HG02852 (cell line): ENCODE data around the gene PSAP.

Experiments
- ATAC-seq: cut with Tn5 transposase; IDR thresholded peaks from one replicate; pipeline ENCODE4 v1.9.1; 2021; ENCODE audit warnings: mild to moderate bottlenecking, moderate library complexity; ENCODE audit not compliant: unreplicated experiment

Gene PSAP

DNA sequence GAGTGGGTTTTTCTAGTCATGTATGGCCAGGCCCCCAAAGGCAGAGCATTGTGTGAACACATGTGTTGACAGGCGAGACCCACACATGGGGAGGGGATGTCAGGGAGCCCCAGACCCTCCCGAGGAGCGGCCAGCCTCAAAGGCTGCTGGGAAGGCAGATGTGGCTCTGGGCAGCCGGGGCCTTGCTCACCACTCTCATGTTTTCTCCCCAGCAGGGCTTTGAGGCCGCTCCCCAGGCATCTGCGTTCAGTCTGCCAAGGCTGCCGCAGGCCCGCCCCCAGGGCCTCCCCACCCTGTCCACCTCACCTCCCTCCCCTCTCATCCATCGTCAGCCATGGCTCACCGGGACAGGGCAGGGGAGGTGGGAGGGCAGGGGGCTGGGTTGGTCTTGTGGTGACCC is 61.2 kb downstream of the PSAP start:
- no peak for ATAC-seq

GRCh38 chr10:71788954-71789353 is 62.1 kb downstream of the PSAP start:
- ATAC-seq = no peak

GRCh38 chr10:71784679-71785272 is 66.3 kb downstream of the PSAP start:
- ATAC-seq = no peak

- no peak for ATAC-seq
Observed at GRCh38 chr10:71783917-71784678, 67.0 kb downstream of the PSAP start.

DNA sequence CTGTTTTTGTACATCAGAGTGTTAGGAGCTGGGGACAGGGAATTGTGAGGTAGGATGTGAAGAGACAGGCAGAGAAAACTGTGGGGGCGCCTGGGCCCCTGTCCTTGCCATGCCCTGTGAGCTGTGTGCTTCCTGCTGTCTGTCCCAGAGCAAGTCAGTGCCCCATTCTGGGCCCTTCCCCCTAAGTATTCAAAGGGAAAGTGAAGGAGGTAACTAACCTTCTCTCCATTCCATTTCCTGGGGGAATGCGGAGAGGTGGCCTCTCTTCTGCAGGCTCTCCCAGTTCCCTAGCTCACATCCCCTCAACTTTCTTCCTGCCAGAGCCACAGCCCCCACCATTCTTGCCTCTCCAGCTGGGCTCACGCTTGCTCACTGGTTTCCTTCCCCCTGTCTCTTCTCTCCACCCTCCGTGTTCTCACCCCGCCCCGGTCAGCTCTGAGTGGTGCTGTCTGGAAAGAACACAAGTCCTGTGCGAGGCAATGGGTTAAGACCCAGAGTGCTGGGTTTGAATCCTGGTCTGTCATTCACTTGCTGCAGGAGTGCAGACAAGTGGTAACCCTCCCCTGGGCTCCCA is 68.0 kb downstream of the PSAP start:
- no peak for ATAC-seq

GRCh38 chr10:71782221-71782916 is 68.7 kb downstream of the PSAP start:
- ATAC-seq = no peak

DNA sequence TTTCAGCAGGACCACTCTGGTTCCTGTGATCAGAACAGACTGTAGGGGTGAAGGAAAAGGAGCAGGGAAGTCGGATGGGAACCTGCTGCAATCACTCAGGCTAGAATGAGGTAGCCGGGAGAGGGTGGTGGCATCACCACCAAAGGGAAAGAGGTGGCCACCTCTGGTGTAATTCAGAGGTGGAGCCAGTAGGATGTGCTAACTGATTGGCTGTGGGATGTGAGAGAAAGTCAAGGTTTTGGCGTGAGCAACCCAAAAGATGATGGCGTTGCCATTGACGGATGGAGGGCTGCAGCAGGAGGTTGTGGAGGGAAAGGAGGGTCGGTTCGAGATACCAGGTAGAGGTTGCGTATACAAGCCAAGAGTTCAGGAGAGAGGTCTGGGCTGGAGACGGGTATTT is 70.3 kb downstream of the PSAP start:
- ATAC-seq = no peak

DNA sequence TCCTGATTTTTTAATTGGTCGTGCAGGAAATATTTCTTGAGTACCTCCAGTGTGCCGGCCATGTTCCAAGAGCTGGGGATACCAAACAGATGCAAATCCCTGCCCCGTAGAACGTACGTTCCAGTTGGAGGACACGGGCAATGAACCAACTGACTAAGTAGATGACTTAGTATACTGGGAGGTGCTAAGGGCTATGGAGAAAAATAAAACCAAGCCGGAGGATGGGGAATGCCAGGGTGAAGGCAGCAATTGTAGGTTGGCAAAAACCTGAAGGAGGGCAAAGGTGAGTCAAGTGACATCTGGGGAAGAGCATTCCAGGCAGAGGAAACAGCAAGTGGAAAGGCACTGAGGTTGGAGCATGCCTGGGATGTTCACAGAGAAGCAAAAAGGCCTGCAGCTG is 70.9 kb downstream of the PSAP start:
- no peak for ATAC-seq

- no peak for ATAC-seq
Observed at GRCh38 chr10:71779641-71780040, 71.4 kb downstream of the PSAP start.

DNA sequence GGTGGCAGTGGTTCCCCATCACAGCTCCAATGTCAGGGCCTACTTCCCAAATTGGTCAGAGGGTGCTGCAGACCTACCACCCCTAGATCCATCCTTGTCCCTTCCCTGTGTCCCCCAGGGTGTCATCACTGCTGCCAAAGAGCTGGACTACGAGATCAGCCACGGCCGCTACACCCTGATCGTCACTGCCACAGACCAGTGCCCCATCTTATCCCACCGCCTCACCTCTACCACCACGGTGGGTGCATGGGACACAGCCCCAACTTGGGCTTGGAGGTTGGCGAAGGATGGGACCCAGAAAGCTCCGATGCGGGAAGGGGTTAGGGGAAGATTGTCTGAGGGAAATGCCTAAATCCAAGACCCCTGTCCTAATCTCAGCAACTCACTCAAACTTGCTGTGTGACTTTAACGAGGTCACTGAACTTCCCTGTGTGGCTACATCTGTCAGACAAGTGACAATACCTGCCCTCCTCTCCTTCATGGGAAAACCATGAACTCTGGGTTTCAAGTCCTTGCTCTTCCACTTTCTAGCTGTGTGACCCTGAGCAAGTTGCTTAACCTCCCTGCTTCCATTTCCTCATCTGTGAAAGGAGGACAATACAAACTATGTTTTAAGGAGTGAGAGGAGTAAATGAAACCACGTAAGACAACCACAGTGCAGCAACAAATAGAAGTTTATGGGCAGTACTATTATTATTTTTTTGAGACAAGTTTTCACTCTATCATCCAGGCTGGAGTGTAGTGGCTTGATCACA is 72.8 kb downstream of the PSAP start:
- ATAC-seq = no peak

- no peak for ATAC-seq
Observed at GRCh38 chr10:71777213-71777985, 73.7 kb downstream of the PSAP start.

GRCh38 chr10:71776481-71776925 is 74.5 kb downstream of the PSAP start:
- no peak for ATAC-seq

- no peak for ATAC-seq
Observed at GRCh38 chr10:71774916-71775702, 75.9 kb downstream of the PSAP start.

DNA sequence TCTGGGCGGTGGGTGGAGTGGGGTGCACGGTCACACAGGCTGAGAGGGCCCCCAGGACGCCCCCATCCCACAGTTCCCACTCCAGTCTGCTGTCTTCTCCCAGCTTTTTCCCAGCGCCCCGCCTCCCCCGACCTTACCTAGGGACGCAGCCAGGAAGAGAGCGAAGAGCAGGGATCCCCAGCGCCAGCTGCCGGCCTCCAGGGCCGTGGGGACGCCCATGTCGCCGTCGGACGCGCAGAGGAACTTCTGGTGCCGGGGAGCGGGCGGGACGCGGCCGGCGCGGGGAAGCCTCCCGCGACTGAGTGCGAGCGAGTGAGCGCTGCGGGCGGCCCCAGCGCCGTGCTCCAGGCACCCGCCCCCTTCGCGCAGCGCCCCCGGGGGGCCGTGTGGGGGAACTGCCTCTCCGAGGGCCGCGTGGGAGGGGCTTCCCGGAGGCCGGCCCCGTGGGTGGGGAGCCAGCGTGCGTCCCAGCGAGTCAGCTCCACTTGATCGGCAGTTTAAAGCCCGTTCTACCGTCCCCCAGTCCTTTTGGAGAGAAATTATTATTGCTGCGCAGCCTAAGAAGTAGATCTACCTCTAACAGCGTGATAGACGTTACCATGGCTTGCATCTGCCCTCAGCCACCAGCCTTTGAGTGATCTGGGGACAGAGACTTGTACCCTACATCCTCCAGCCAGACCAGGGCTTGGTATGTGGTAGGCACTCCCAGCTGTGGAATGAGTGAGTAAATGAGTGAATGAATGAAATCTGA is 77.7 kb downstream of the PSAP start, which contains the start of gene VSIR:
VSIR (minus strand) TSS at position 300 of the 751 bp plus-strand sequence; CDS start at position 219, 81 bp downstream.
- peak; percentile 44 for ATAC-seq

GRCh38 chr10:71772832-71773220 is 78.2 kb downstream of the PSAP start:
- ATAC-seq = no peak

DNA sequence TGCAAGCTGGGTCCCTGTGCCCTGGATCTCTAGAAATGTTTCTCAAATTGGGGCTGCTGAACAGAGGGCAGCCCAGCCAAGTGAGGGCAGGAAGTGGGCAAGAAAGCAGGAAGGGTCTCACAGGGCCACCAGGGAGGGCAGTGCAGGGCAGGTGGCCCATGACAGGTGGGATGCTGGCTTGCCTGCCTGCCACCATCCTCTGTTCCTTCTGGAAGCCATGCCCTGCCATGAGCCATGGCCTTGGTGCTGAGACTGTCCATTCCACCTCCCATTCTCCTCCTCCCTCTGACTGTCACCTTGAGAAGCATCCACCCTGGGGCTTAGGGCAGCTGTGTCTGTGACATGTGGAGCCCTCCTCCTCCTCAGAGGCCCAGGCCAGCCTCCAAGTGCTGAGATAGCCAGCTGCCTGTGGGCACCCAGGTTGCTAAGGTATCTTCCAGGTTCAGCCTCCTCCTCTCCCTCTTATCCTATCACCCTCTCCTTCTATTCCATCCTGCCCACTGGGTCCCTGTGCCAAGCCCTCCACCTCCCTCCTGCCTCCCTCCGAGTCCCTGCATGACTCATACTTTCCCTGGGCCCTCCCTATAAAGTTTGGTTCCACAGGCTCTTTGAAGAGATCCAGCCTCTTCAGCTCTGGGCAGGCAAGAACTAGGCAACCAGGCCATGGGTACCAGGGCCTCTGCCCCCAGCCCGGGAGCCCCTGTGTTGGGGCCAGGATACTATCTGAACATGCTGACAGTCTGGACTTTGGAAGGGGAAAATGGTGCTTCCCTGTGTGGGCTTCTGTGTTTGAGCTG is 79.0 kb downstream of the PSAP start:
- ATAC-seq = no peak

- ATAC-seq = no peak
Observed at GRCh38 chr10:71771204-71771603, 79.8 kb downstream of the PSAP start.

DNA sequence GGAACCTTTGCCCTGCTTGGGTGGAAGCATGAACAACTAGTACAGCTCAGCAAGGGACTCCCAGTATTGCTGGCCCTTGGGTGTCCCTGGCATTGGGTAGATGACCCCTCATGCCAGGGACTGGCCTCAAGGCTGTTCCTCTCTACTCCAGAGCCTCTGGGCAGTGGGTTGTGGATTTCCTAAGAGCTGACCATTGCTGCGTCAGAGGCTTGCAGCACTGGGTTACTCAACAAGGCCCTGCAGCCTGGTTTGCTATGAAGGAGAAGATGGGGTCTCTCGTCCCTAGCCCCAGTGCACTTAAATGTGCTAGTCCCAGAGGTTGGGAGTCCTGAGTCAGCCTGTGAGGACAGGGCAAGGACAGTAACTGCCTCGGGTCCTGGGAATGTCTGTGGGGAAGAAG is 80.3 kb downstream of the PSAP start:
- ATAC-seq = no peak
